Dermis blood vessel endothelial cell (primary cell): ENCODE data around the gene CSTPP1. TPM values are rescaled to one million over a fixed set of nuclear protein-coding genes. Genes with fewer than 3 reads are reported as not detected.
A peak's percentile ranks its signal among the peaks of the same experiment; 100 is the strongest.

Source experiments
- DNase-seq: peaks from one replicate; pipeline ENCODE4 v3.0.0; 2010
- total RNA-seq: library from RNA; depleted of rRNA; stranded (reverse); fragments of >200 nt; gene quantifications from 2 replicates; pipeline ENCODE4 v1.2.3, GENCODE V29; 2014

The CSTPP1 gene, protein sequence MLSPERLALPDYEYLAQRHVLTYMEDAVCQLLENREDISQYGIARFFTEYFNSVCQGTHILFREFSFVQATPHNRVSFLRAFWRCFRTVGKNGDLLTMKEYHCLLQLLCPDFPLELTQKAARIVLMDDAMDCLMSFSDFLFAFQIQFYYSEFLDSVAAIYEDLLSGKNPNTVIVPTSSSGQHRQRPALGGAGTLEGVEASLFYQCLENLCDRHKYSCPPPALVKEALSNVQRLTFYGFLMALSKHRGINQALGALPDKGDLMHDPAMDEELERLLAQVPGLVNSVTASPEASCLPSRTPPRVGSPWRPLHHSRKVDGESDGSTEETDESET
- 8.5 and 11.7 TPM in 2 replicates for total RNA-seq

GRCh38 chr11:46936138-46937110, at the start of gene CSTPP1:
Gene CSTPP1, plus strand, starts transcription at chr11:46936761. Its CDS starts 45 bp downstream, at chr11:46936806.
- DNase-seq: peak; percentile 95

DNA sequence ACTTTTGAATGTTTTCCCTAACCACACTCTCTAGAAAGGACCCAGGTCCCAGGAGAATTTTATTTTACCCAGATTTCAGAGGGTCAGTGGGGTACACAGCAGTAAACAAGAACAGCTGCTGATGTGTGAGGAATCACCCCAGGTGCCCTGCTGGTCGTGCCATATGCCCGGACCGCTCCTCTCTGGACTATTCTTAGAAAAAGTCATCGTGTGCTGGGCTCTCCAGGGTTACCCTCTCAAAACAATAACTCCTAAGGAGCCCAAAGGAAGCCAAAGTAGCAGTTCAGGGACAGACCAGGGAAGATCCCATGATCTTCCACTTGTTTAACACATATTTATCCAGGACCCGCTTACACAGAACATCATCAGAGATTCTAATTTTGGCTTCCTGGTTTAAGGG, 47.9 kb upstream of the CSTPP1 start:
- no peak for DNase-seq

GRCh38 chr11:46889251-46889650, 47.3 kb upstream of the CSTPP1 start:
- DNase-seq: no peak

GRCh38 chr11:46889689-46890475, 46.7 kb upstream of the CSTPP1 start:
- DNase-seq: peak; percentile 87

- no peak for DNase-seq
These were observed 45.9 kb upstream of the CSTPP1 start for GRCh38 chr11:46890665-46891064.

- no peak for DNase-seq
These were observed 44.5 kb upstream of the CSTPP1 start for GRCh38 chr11:46892109-46892508.

- no peak for DNase-seq
These were observed 43.7 kb upstream of the CSTPP1 start for GRCh38 chr11:46892838-46893237.

DNA sequence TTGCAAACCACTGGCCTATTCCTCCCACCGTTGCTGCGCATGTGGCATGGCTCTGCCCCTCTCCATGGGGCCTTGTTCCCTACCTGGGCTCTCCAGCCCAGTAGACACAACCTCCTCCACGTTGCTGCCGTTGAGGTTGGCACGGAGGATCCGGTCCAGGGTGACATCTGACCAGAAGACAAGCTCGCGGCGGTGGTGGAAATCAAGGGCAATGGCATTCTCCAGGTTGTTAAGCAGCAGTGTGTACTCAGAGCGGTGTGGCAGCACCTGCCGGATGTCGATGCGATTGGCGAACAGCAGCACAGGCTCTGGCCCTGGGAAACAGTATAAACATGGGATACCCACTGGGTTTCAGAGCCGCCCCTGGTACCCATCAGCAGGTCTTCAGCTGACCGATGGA, 42.1 kb upstream of the CSTPP1 start:
- DNase-seq: no peak

DNA sequence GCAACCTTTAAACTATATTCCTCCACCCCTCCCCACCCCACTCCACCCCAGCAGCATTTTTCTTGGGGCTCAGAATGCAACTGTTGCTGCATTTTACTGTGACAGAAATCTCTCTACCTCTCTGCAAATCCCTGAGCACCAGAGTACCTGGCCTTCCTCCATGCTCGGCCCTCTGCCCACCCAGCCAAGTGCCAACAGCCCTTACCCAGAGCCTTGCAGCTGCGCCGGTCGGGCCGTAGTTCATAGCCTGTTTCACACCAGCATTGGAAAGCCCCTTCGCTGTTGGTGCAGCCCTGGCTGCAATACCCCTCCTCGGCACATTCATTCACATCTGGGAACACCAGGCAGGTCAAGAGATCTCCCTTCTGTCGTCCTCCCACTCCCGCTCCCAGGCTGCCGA, 41.6 kb upstream of the CSTPP1 start:
- no peak for DNase-seq

DNA sequence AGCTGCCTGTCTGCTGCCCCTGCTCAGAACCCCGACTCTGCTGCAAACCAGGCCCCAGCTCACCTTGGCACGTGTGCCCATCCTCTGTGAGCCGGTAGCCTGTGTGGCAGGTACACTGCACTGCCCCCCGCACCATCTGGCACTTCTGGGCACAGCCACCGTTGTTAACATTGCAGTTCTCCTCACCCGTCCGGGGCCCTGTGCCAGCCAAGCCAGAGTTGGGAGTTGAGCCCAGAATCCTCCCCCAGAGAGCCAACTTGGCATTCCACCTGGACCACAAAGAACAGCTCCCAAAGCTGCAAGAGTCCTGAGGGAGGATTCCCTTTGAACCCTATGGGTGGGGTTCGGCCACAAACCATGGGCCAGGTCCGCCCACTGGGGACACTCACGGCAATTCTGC, 40.7 kb upstream of the CSTPP1 start:
- no peak for DNase-seq

DNA sequence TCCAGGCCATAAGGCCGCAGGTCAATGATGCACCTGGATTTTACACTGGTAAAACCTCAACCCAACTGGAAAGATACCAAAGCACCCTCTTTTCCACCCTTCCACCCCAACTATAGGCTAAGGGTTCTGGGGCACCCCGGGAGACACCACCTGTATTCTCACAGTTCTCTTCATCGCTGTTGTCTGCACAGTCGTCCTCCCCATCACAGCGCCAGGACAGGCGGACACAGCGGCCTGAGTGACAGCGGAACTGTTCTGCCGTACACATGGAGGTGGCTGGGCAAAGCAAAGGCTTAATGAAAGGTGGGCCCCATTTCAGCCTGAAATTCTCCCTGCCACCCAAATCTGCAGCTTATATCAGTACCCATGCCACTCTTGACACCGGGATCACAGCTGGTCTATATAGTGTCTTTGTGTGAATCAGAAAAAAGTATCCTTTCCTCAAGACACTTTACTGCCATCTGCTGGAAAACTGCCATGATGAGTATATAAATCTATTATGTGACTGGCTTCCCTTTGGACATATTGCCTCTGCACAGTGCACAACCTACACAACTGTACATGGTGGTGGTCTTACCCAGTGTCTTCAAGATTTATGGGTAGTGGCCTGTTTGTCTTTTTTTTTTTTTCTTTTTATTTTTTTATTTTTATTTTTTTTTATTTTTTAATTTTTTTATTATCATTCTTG, 39.7 kb upstream of the CSTPP1 start:
- peak; percentile 65 for DNase-seq

GRCh38 chr11:46898396-46899095, 38.0 kb upstream of the CSTPP1 start:
- no peak for DNase-seq

DNA sequence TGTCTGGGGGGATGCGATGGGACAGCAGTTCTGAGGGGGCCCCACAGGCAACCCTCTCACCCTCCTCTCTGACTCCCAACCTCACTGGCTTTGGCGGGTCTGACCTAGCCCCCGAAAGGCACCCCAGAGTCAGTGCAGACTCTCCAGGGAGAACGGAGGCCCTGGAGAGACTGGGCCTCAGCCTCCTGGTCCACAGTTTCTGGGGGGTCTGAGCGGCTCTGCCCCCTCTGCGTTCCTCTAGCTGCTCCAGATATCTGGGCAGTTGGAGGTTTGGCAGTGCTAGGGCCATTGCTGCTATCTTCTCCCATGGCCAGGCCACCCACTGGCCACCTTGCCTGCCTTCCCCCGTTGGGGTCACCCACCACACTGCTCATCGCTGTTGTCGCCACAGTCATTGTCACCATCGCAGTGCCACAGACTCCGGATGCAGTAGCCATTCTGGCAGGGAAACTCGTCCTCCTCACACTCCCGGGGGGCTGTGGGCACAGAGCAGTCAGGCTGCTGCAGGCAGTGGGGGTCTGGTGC, 37.0 kb upstream of the CSTPP1 start:
- DNase-seq: no peak

- no peak for DNase-seq
These were observed 36.3 kb upstream of the CSTPP1 start for GRCh38 chr11:46900091-46900746.

DNA sequence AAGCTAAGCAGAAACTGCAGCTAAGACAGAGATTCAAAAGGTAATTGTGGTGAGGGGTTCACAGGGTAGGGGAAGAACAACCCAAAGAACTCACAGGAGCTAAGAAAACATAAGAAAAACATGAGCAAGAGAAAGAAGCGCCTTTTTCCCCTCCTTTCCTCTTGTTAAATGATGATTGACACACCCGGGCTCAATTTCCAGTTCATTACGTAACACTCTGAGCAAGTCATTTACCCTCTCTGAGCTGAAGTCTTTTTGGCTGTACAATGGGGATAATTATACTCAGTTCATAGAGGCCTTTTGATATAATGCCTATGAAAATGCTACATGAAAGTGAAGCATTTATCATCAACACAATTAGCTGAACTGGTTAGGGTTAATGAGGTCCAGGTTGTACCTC, 35.4 kb upstream of the CSTPP1 start:
- no peak for DNase-seq

- no peak for DNase-seq
These were observed 33.9 kb upstream of the CSTPP1 start for GRCh38 chr11:46902694-46903093.

- no peak for DNase-seq
These were observed 32.7 kb upstream of the CSTPP1 start for GRCh38 chr11:46903846-46904245.

DNA sequence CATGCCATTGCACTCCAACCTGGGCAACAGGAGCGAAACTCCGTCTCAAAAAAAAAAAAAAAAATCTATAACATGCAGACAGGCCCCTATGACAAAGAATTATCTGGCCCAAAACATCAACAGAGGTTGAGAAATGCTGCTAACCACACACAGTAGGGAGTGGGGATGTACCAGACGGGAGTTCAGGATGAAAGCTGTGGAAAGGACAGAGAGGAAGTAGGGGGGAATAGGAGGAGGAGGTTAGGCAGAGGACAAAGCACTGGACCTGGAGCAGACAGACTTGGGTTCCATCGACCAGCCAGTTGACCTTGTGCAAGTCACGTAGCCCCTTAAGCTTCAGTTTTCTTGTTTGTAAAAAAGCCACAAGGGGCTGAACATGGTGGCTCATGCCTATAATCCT, 30.8 kb upstream of the CSTPP1 start:
- no peak for DNase-seq

DNA sequence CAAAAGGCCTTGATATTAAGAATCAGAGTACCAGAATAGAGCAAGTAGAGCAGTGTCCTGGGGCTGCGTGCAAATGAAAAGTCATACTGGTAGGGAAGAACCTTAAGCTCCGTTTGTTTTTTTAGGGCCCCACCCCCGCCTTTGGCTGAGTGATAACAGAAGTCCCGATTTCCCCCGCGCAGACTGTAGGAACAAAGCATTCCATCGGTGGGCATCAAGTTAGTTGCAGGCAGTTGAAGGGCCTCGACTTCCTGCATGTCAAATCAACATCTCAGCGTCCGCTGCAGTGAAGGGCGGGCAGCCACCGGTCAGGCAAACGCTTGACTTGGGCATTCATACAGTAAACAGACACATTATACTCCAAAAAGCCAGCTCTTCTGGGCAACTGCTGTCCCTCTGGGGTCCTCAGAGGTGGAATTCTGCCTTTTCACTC, 29.9 kb upstream of the CSTPP1 start:
- peak; percentile 54 for DNase-seq

DNA sequence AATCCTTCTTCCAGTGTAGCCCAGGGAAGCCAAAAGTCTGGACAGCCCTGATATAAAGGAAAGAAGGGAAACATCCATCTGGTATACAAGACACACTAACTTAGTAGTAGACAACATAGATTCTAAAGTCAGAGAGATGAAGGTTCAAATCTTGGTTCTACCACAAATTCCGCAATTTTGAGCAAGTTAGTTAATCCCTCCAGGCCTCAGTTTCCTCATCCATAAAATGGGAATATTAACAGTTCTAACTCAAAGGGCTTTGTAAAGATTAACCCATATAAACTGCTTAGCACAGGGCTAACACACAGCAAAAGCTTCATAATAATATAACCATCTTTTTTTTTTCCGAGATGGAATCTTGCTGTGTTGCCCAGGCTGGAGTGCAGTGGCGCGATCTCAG, 29.0 kb upstream of the CSTPP1 start:
- DNase-seq: no peak
